HCT116 (cell line): ENCODE results near the gene GFOD2. TPM values are rescaled to one million over a fixed set of nuclear protein-coding genes. Genes with fewer than 3 reads are reported as not detected.

Experiments
- ATAC-seq: fragments of 200-7000 bp; cut with Tn5 transposase; 2 replicates; pipeline ENCODE4 v1.9.1; 2020; ENCODE audit warnings: mild to moderate bottlenecking, moderate library complexity
- BruUV-seq: library from RNA; stranded (reverse); fragments of 400-500 nt; replicated peaks from 2 replicates; lab custom pipeline; 2021; lab: Mats Ljungman, UMichigan
- CTCF ChIA-PET: fragments of 300-600 bp; sonication (Branson Sonifier 250); formaldehyde crosslinking; loops from one replicate; lab custom pipeline; 2021; ENCODE audit warnings: antibody characterized with exemption; lab: Charles Lee
- POLR2A ChIA-PET: fragments of 300-600, 350-600 bp; sonication (Branson Sonifier 250); formaldehyde crosslinking; loops from one replicate; lab custom pipeline; 2021; ENCODE audit warnings: antibody characterized with exemption; lab: Charles Lee
- RAD21 ChIA-PET, 2 experiments: fragments of 300-600 bp; sonication (Branson Sonifier 250); formaldehyde crosslinking; loops; one replicate each; lab custom pipeline; 2023; ENCODE audit warnings: low total read pairs in 2 of 2; ENCODE audit not compliant: uncharacterized antibody in 2 of 2, unreplicated experiment in 2 of 2, low non-redundant PET in 1 of 2; lab: Charles Lee
- DNase-seq: peaks from one replicate; pipeline ENCODE4 v3.0.0-alpha.2; 2010; ENCODE audit warnings: low read depth, low spot score
- H2AFZ ChIP-seq: fragments of 200-600 bp; shearing (Covaris generic), sonication (generic); 2 replicates; pipeline ENCODE4 v1.6.1; 2017; ENCODE audit warnings: low read depth, mixed run types, mixed read lengths, antibody characterized with exemption, low read length; ENCODE audit not compliant: poor library complexity, severe bottlenecking
- H3K27ac ChIP-seq: 2 replicates; pipeline ENCODE4 v1.5.1; 2012; ENCODE audit warnings: low read depth, low read length
- H3K27me3 ChIP-seq: fragments of 200-600 bp; sonication (generic); 2 replicates; pipeline ENCODE4 v1.6.1; 2016; ENCODE audit warnings: mixed run types, low read length, mixed read lengths; ENCODE audit not compliant: insufficient read depth
- H3K36me3 ChIP-seq, 2 experiments: fragments of 200-500 bp in 1 of 2; fragments of 200-600 bp in 1 of 2; sonication (Bioruptor generic) in 1 of 2; sonication (generic) in 1 of 2; 2 replicates each; pipeline versions ENCODE4 v1.5.1 to v1.6.1; 2014 to 2016; ENCODE audit warnings: low read length in 2 of 2, inconsistent platforms in 1 of 2, mixed read lengths in 1 of 2, mixed run types in 1 of 2; ENCODE audit not compliant: insufficient read depth in 2 of 2, control insufficient read depth in 1 of 2
- H3K4me1 ChIP-seq, 2 experiments: fragments of 200-600 bp in 1 of 2; sonication (generic) in 1 of 2; 2 replicates each; pipeline versions ENCODE4 v1.5.1 to v1.6.1; 2012 to 2017; ENCODE audit warnings: low read length in 2 of 2, inconsistent platforms in 1 of 2, mild to moderate bottlenecking in 1 of 2, mixed read lengths in 1 of 2, mixed run types in 1 of 2, moderate library complexity in 1 of 2; ENCODE audit not compliant: insufficient read depth in 2 of 2, control insufficient read depth in 1 of 2
- H3K4me2 ChIP-seq: fragments of 200-600 bp; sonication (generic); 2 replicates; pipeline ENCODE4 v1.6.1; 2017; ENCODE audit warnings: mixed run types, low read length, mixed read lengths
- H3K4me3 ChIP-seq, 2 experiments: fragments of 200-600 bp in 1 of 2; sonication (generic) in 1 of 2; replicated peaks in 1 of 2; 2 replicates each; pipeline ENCODE4 v1.5.1; 2011 to 2016; ENCODE audit warnings: low read length in 2 of 2, control low read depth in 1 of 2, low read depth in 1 of 2, mild to moderate bottlenecking in 1 of 2, mixed read lengths in 1 of 2, mixed run types in 1 of 2
- H3K79me2 ChIP-seq: fragments of 200-600 bp; sonication (generic); 2 replicates; pipeline ENCODE4 v1.6.1; 2017; ENCODE audit warnings: mild to moderate bottlenecking, mixed run types, low read length, moderate library complexity, mixed read lengths; ENCODE audit not compliant: insufficient read depth
- H3K9ac ChIP-seq: fragments of 200-600 bp; sonication (generic); 2 replicates; pipeline ENCODE4 v1.6.1; 2016; ENCODE audit warnings: low read length, mixed read lengths
- H3K9me2 ChIP-seq: fragments of 200-600 bp; sonication (generic), shearing (Covaris generic); 2 replicates; pipeline ENCODE4 v1.6.1; 2017; ENCODE audit warnings: mixed run types, mild to moderate bottlenecking, moderate library complexity; ENCODE audit not compliant: insufficient read depth
- H3K9me3 ChIP-seq, 2 experiments: fragments of 200-500 bp in 1 of 2; fragments of 200-600 bp in 1 of 2; sonication (Bioruptor generic) in 1 of 2; sonication (generic) in 1 of 2; 2 replicates each; pipeline ENCODE4 v1.6.1; 2014 to 2017; ENCODE audit warnings: low read length in 2 of 2, mixed read lengths in 2 of 2, inconsistent platforms in 1 of 2, low read depth in 1 of 2, mild to moderate bottlenecking in 1 of 2, mixed run types in 1 of 2, moderate library complexity in 1 of 2; ENCODE audit not compliant: control insufficient read depth in 1 of 2, insufficient read depth in 1 of 2
- H4K20me1 ChIP-seq: fragments of 200-600 bp; sonication (generic), shearing (Covaris generic); 2 replicates; pipeline ENCODE4 v1.6.1; 2017; ENCODE audit warnings: mixed run types, mild to moderate bottlenecking, moderate library complexity; ENCODE audit not compliant: insufficient read depth
- CBX3 ChIP-seq: IDR thresholded peaks from 2 replicates; pipeline ENCODE4 v1.6.1; 2012; ENCODE audit warnings: low read depth
- EGR1 ChIP-seq: IDR thresholded peaks from 2 replicates; pipeline ENCODE4 v1.6.1; 2012; ENCODE audit warnings: low read depth
- ELF1 ChIP-seq: IDR thresholded peaks from 2 replicates; pipeline ENCODE4 v1.6.1; 2012; ENCODE audit warnings: low read depth, borderline replicate concordance
- MAX ChIP-seq: IDR thresholded peaks from 2 replicates; pipeline ENCODE4 v1.6.1; 2012
- SRF ChIP-seq: IDR thresholded peaks from 2 replicates; pipeline ENCODE4 v1.6.1; 2012; ENCODE audit warnings: low read depth
- TCF7L2 ChIP-seq: IDR thresholded peaks from 2 replicates; pipeline ENCODE4 v1.7.0; 2011; ENCODE audit warnings: borderline replicate concordance, inconsistent platforms; ENCODE audit not compliant: insufficient read depth, insufficient read length; ENCODE audit errors: extremely low read depth
- intact Hi-C: fragments of 100-400 bp; cut with micrococcal nuclease; formaldehyde crosslinking; loops from 2 replicates; pipeline ENCODE4 v1.10.0; 2022
- total RNA-seq: library from RNA; stranded (reverse); gene quantifications from one replicate; pipeline ENCODE4 v1.2.1, GENCODE V29; 2021; ENCODE audit not compliant: unreplicated experiment
- TF ChIP-seq, protein P1 (sequence below): IDR thresholded peaks from 2 replicates; pipeline ENCODE4 v1.6.1; 2012

The GFOD2 gene
- total RNA-seq, 1 experiment from 2014 or later, result 17.4 TPM

- no peaks in the 10 kb centered on the region for H3K9me3 ChIP-seq
- H3K36me3 ChIP-seq, result no peaks in the 10 kb centered on the region
- no peaks in the 10 kb centered on the region for H3K9me2 ChIP-seq
- no peak overlapping the region for H3K9ac ChIP-seq
- TF ChIP-seq CBX3 (no peak), ELF1 (no peak), EGR1 (no peak), SRF (no peak), MAX (no peak), TCF7L2 (no peak)
- no peak overlapping the region for H2AFZ ChIP-seq
- ChIA-PET RAD21 (no interaction called here), POLR2A (interaction anchor here (1.5 kb wide), 1 partner anchor 12 kb away, joined by 3 read pairs; the partner anchor contains the start of gene ACD), CTCF (interaction anchor here (1.3 kb wide), 1 partner anchor 127 kb away, joined by 7 read pairs; no protein-coding TSS in a partner anchor)
- H3K79me2 ChIP-seq, result no peaks in the 10 kb centered on the region; the same call in 1 of the 2 replicates
- H3K27ac ChIP-seq, result no peak overlapping the region
- peaks cover 0 to 8% of the 10 kb centered on the region in 2 experiments; a peak in 1 of 4 replicates for H3K4me1 ChIP-seq
- intact Hi-C loops, result no loop called here
- H3K27me3 ChIP-seq, result no peaks in the 10 kb centered on the region
- H3K4me2 ChIP-seq, result no peak overlapping the region
- ATAC-seq, result no peak
- no peaks in the 10 kb centered on the region for H4K20me1 ChIP-seq
- DNase-seq, result no peak
- H3K4me3 ChIP-seq, result no peak overlapping the region
- BruUV-seq, result no TSS peak
These were observed 70.9 kb downstream of the GFOD2 start for GRCh38 chr16:67648088-67648763.

DNA sequence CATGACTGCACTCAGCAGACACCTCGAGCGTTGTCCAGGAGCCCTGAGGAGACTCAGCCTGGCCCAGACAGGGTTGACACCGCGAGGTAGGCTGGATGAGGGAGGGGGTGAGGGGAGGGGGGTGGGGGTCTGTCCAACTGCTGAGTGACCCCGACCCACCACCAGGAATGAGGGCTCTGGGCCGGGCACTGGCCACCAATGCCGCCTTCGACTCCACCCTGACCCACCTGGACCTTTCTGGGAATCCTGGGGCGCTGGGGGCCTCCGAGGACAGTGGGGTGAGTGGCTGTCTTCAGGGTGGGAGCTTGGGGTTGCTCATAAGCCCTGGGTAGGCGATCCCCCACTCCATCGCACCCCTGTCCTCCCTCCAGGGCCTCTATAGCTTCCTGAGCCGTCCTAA lies 71.4 kb downstream of the GFOD2 start:
- Histone ChIP-seq H3K79me2 (no peaks in the 10 kb centered on the region), H3K9ac (no peak overlapping the region), H3K4me2 (no peak overlapping the region), H2AFZ (no peak overlapping the region), H3K9me2 (no peaks in the 10 kb centered on the region), H3K27me3 (no peaks in the 10 kb centered on the region), H3K9me3 (no peaks in the 10 kb centered on the region), H3K27ac (no peak overlapping the region), H4K20me1 (no peaks in the 10 kb centered on the region), H3K4me3 (no peak overlapping the region), H3K4me1 (peaks cover 0 to 8% of the 10 kb centered on the region in 2 experiments; a peak in 1 of 4 replicates), H3K36me3 (no peaks in the 10 kb centered on the region)
- TF ChIP-seq, protein P1, sequence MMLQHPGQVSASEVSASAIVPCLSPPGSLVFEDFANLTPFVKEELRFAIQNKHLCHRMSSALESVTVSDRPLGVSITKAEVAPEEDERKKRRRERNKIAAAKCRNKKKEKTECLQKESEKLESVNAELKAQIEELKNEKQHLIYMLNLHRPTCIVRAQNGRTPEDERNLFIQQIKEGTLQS, result no peak
- RAD21 ChIA-PET, result no interaction called here
- no peak for DNase-seq
- POLR2A ChIA-PET, result interaction anchor here (1.5 kb wide), 1 partner anchor 12 kb away, joined by 3 read pairs; the partner anchor contains the start of gene ACD
- no peak for ATAC-seq
- intact Hi-C loops, result no loop called here
- BruUV-seq, result no TSS peak
- CTCF ChIA-PET, result interaction anchor here (1.3 kb wide), 1 partner anchor 126 kb away, joined by 7 read pairs; no protein-coding TSS in a partner anchor
